OCI-LY3 (cell line): ENCODE results near the gene ZFAND6.
"Not testable (repeated sequence)": the region's sequence is repeated elsewhere in the genome, so short reads cannot be mapped to it uniquely, and the experiment has no call there.

Source experiments
- H2AFZ ChIP-seq: fragments of 200-600, 300-600 bp; shearing (Covaris generic); 2 replicates; pipeline ENCODE4 v1.6.0; 2014; ENCODE audit warnings: antibody characterized with exemption, low read depth, low read length
- H3K27ac ChIP-seq: fragments of 200-600, 300-600 bp; sonication (generic); 2 replicates; pipeline ENCODE4 v1.5.1; 2014; ENCODE audit warnings: mild to moderate bottlenecking, low read length, moderate library complexity, mixed read lengths
- H3K27me3 ChIP-seq: fragments of 200-600, 300-600 bp; sonication (generic); 2 replicates; pipeline ENCODE4 v1.6.1; 2014; ENCODE audit warnings: low read depth, low read length, mixed read lengths
- H3K36me3 ChIP-seq: fragments of 200-600, 300-600 bp; sonication (generic); replicated peaks from 2 replicates; pipeline ENCODE3; 2014; ENCODE audit warnings: low read depth, low read length, mixed read lengths
- H3K4me1 ChIP-seq: fragments of 300-600, 200-600 bp; sonication (generic); 2 replicates; pipeline ENCODE4 v1.6.1; 2014; ENCODE audit warnings: low read length, mixed read lengths
- H3K4me2 ChIP-seq: fragments of 200-600, 300-600 bp; sonication (generic); 2 replicates; pipeline ENCODE4 v1.6.1; 2014; ENCODE audit warnings: low read length, mixed read lengths
- H3K4me3 ChIP-seq: fragments of 300-600, 200-600 bp; sonication (generic); 2 replicates; pipeline ENCODE4 v1.5.1; 2014; ENCODE audit warnings: antibody characterized with exemption, mild to moderate bottlenecking, low read length, moderate library complexity
- H3K79me2 ChIP-seq: fragments of 300-600, 200-600 bp; shearing (Covaris generic); 2 replicates; pipeline ENCODE4 v1.6.1; 2014; ENCODE audit warnings: mild to moderate bottlenecking, low read length, mixed read lengths
- H3K9ac ChIP-seq: fragments of 300-600, 200-600 bp; shearing (Covaris generic); 2 replicates; pipeline ENCODE4 v1.6.0; 2014; ENCODE audit warnings: mild to moderate bottlenecking, low read length, moderate library complexity
- H3K9me3 ChIP-seq: fragments of 200-600, 300-600 bp; shearing (Covaris generic); 2 replicates; pipeline ENCODE4 v1.6.1; 2014; ENCODE audit warnings: low read length, mixed read lengths; ENCODE audit not compliant: insufficient read depth
- H4K20me1 ChIP-seq: fragments of 200-600, 300-600 bp; sonication (generic); 2 replicates; pipeline ENCODE4 v1.6.1; 2016; ENCODE audit warnings: low read length, mixed read lengths; ENCODE audit not compliant: insufficient read depth
- CTCF ChIP-seq: fragments of 200-600, 300-600 bp; sonication (generic); IDR thresholded peaks from 2 replicates; pipeline ENCODE4 v1.5.1; 2014; ENCODE audit warnings: antibody characterized with exemption, low read length, low read depth
- EZH2phosphoT487 ChIP-seq: fragments of 200-600 bp; shearing (Covaris generic); IDR thresholded peaks from 2 replicates; pipeline ENCODE4 v1.6.1; 2018; ENCODE audit warnings: antibody characterized with exemption, mixed run types, low read depth

ZFAND6 gene

GRCh38 chr15:80098341-80098740, 38.9 kb downstream of the ZFAND6 start:
- Histone ChIP-seq H3K27me3 (no peaks in the 10 kb centered on the region), H3K79me2 (peaks cover 68% of the 10 kb centered on the region), H3K9me3 (no peaks in the 10 kb centered on the region), H4K20me1 (peaks cover 58% of the 10 kb centered on the region), H2AFZ (no peak overlapping the region), H3K4me1 (peaks cover 14% of the 10 kb centered on the region), H3K27ac (no peak overlapping the region), H3K36me3 (peaks cover 12% of the 10 kb centered on the region), H3K4me2 (no peak overlapping the region), H3K9ac (no peak overlapping the region), H3K4me3 (no peak overlapping the region)
- TF ChIP-seq EZH2phosphoT487: no peak
- no peak for TF ChIP-seq CTCF

GRCh38 chr15:80099241-80099640, 39.8 kb downstream of the ZFAND6 start:
- H3K79me2 ChIP-seq: peaks cover 69% of the 10 kb centered on the region
- H2AFZ ChIP-seq: no peak overlapping the region
- H3K4me2 ChIP-seq: peak overlapping the region; percentile 60
- no peaks in the 10 kb centered on the region for H3K27me3 ChIP-seq
- H3K36me3 ChIP-seq: peaks cover 17% of the 10 kb centered on the region
- H3K9ac ChIP-seq: no peak overlapping the region
- no peak overlapping the region for H3K27ac ChIP-seq
- no peak for TF ChIP-seq EZH2phosphoT487
- TF ChIP-seq CTCF: no peak
- peak overlapping the region; percentile 45 for H3K4me3 ChIP-seq
- H3K4me1 ChIP-seq: peaks cover 14% of the 10 kb centered on the region
- H3K9me3 ChIP-seq: no peaks in the 10 kb centered on the region
- peaks cover 58% of the 10 kb centered on the region for H4K20me1 ChIP-seq

GRCh38 chr15:80099662-80100061, 40.2 kb downstream of the ZFAND6 start:
- peaks cover 60% of the 10 kb centered on the region for H4K20me1 ChIP-seq

GRCh38 chr15:80100247-80100646, 40.8 kb downstream of the ZFAND6 start:
- no peak overlapping the region for H3K9ac ChIP-seq
- H3K4me2 ChIP-seq: no peak overlapping the region
- H4K20me1 ChIP-seq: peaks cover 60% of the 10 kb centered on the region
- peaks cover 64% of the 10 kb centered on the region for H3K79me2 ChIP-seq
- no peak overlapping the region for H2AFZ ChIP-seq
- H3K27ac ChIP-seq: no peak overlapping the region
- TF ChIP-seq EZH2phosphoT487 (no peak), CTCF (no peak)
- H3K9me3 ChIP-seq: no peaks in the 10 kb centered on the region
- peaks cover 14% of the 10 kb centered on the region for H3K36me3 ChIP-seq
- no peak overlapping the region for H3K4me3 ChIP-seq
- H3K27me3 ChIP-seq: no peaks in the 10 kb centered on the region
- H3K4me1 ChIP-seq: peaks cover 14% of the 10 kb centered on the region

More at GRCh38 chr15:80099662-80100061, 40.2 kb downstream of the ZFAND6 start:
- not testable (repeated sequence) for H3K9me3 ChIP-seq, H2AFZ ChIP-seq, H3K9ac ChIP-seq, H3K27ac ChIP-seq, H3K27me3 ChIP-seq
- H3K36me3 ChIP-seq: peaks cover 17% of the 10 kb centered on the region
- H3K4me3 ChIP-seq: peak overlapping the region; percentile 45
- H3K79me2 ChIP-seq: peaks cover 68% of the 10 kb centered on the region
- H3K4me1 ChIP-seq: peaks cover 14% of the 10 kb centered on the region
- H3K4me2 ChIP-seq: peak overlapping the region; percentile 60

GRCh38 chr15:80105193-80105592, 45.7 kb downstream of the ZFAND6 start:
- Histone ChIP-seq H3K4me3 (no peak overlapping the region), H3K4me1 (peaks cover 1% of the 10 kb centered on the region), H3K36me3 (peaks cover 10% of the 10 kb centered on the region), H3K27ac (no peak overlapping the region), H3K79me2 (peaks cover 59% of the 10 kb centered on the region), H2AFZ (no peak overlapping the region), H3K9me3 (no peaks in the 10 kb centered on the region), H3K9ac (no peak overlapping the region), H3K4me2 (no peak overlapping the region), H3K27me3 (no peaks in the 10 kb centered on the region), H4K20me1 (peaks cover 70% of the 10 kb centered on the region)
- no peak for TF ChIP-seq CTCF
- TF ChIP-seq EZH2phosphoT487: no peak
